Measurements from ENCODE around the gene DHX8. TPM values are rescaled to one million over a fixed set of nuclear protein-coding genes. Genes with fewer than 3 reads are reported as not detected.

DHX8 gene
- total RNA-seq, 2 experiments from 2014 or later: 42.6 to 46.9 TPM

Other genes starting within 250 kb of the DHX8 start
- 1,000 to 10,000 TPM; 2,288 to 7,298 TPM for gene RNU2-1, start 250.0 kb upstream of the DHX8 start, total RNA-seq
- 1 to 10 TPM; 2.0 to 2.3 TPM for gene ARL4D, start 85.0 kb upstream of the DHX8 start, total RNA-seq
- 1 to 10 TPM; 2.9 to 3.3 TPM for gene ETV4, start 62.4 kb downstream of the DHX8 start, total RNA-seq
- gene MEOX1, start 177.9 kb downstream of the DHX8 start, total RNA-seq: under 1 TPM; 0.34 to 0.65 TPM

Measured in activated CD4-positive, alpha-beta T cell treated with anti-CD3 and anti-CD28 coated beads for 36 hours (primary cell).